NCI-H345 treated with DMSO at 0.1 percent for 48 hours (cell line): ENCODE results near the gene OTOGL.
"Not testable (repeated sequence)": the region's sequence is repeated elsewhere in the genome, so short reads cannot be mapped to it uniquely, and the experiment has no call there.

ENCODE experiments used
- DNase-seq: peaks from one replicate; lab custom pipeline; 2025; ENCODE audit not compliant: unreplicated experiment; lab: John Stamatoyannopoulos, UW

Gene OTOGL

DNA sequence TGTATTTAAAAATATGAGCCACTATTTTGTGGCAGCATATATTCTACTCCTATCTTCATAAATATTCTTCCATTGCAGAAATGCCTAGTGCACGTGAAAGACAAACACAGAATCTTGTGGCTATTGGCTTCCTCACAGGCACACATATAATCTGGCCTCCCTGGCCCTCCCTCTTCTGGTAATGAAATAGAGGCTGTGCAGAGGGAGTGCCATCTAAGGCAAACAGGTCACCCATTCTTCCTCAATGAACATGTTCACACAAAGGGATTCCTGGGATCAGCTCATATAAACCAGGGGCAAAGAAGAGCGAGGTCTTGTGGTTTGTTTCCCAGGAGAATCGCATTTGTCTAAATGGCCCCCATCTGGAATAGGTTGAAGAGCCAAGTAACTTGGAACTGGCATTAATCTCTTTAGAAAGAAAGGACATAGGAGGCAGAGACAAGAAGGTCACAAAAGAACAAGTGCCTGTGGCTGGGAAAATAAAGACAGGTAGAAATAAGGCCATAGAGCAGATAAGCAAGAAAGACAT lies 173.1 kb downstream of the OTOGL start:
- DNase-seq: no peak

GRCh38 chr12:80273144-80273543 lies 173.8 kb downstream of the OTOGL start:
- DNase-seq: no peak

DNA sequence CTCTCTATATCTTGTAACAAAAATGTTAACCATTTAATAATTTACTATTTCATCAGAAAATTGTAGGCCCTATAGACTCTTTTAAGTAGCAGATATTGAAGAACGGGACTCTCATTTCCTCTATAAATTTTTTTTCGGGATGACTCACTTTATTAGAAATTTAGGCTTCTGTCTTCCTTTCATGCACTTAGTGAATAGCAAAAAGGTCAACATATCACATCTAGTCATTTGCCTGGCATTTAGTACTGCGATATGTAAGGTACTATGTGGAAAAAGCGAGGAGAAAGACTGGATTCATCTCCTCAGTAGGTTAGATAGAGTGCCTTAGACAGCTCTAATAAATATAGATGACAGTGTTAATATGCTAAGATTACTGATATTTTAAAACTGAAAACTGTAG lies 178.4 kb downstream of the OTOGL start:
- no peak for DNase-seq

GRCh38 chr12:80282226-80282625 lies 182.9 kb downstream of the OTOGL start:
- DNase-seq: no peak

DNA sequence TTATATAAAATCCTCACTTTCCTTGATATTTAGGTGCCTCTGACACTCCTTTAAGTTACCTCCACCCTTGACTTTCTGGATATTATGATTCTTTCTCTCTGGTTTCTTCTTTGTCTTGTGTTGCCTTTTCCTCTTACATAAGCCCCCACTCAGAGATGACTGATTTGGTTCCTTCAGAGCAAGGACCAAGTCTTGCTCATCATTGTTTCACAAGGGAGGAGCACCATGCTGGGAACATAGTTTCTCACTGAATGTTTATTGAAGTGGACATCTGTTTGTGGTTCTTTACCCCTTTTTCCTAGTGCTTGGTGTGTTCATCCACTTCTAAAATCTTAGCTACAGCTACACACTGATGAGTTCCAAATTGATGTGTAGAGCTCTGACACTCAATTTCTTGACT lies 183.4 kb downstream of the OTOGL start:
- no peak for DNase-seq

DNA sequence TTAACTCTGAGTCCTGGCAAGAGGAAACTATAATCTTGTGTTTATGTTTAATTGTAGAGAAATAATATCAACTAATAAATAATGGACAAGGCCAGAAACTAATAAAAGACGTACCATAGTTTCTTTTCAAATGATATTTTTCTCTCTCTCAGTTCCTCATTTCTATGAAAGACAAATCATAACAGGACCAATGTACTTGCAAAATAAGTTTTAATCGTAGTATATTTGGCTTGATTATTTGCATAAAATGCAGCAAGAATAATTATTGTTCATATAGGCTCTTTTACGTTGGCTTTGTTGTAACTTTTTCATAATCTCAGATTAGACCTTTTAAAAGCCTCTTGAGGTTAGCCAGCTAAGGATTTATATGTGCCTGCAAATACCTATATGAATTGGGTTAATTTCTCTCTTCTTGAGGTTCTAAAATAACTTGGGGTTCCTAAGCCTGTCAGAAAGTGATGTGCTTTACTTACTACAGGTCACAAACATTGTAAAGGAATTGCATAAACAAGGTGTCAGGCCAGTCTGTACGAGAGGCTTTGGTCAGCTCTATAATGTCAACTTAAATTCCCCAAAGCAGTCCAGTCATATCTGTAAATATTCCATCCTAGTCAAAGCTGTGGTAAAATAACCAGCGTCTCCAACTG lies 191.9 kb downstream of the OTOGL start:
- no peak for DNase-seq

- no peak for DNase-seq
These were observed 194.0 kb downstream of the OTOGL start for GRCh38 chr12:80293347-80293746.

- DNase-seq: no peak
These were observed 194.4 kb downstream of the OTOGL start for GRCh38 chr12:80293759-80294158.

DNA sequence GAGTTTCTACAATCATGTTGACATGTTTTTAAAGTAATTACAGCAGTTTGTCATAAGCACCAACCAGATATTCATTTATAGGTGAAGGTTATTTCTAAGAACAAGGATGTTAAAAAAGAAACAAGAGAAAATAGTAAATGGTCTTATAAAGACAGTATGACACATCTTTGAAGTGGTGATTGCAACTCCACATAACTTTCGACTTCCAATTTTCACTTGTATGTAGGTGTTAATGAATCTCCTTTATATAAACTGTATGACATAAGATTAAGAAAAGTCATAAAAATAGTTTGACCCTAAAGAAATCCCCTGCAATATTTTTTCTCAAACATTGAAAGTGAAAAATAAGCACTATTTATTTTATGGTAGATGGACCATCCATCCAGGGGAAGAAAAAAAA lies 199.9 kb downstream of the OTOGL start:
- no peak for DNase-seq

DNA sequence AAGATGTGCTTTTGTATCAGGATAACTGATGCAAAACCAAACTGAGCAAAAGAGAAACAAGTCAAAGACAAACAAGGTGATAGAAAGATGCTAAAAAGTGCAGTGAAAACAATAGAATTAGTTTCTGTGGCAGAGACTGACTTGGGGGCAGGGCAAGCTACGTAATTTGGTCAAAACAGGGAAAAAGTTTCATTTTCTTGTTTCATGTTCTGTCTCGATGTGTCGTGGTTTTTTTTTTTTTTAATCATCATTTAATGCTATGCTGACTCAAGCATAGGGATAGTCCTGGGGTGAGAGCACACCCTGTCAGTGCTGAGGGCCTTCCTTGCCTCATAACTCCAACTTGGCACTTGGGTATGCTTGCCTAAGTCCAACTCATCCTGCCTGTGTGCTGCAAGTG lies 200.6 kb downstream of the OTOGL start:
- no peak for DNase-seq

DNA sequence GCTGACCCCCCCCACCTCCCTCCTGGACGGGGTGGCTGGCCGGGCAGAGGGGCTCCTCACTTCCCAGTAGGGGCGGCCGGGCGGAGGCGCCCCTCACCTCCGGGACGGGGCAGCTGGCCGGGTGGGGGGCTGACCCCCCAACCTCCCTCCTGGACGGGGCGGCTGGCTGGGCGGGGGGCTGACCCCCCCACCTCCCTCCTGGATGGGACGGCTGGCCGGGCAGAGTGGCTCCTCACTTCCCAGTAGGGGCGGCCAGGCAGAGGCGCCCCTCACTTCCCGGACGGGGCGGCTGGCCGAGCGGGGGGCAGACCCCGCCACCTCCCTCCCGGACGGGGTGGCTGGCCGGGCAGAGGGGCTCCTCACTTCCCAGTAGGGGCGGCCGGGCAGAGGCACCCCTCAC lies 208.1 kb downstream of the OTOGL start:
- not testable (repeated sequence) for DNase-seq

DNA sequence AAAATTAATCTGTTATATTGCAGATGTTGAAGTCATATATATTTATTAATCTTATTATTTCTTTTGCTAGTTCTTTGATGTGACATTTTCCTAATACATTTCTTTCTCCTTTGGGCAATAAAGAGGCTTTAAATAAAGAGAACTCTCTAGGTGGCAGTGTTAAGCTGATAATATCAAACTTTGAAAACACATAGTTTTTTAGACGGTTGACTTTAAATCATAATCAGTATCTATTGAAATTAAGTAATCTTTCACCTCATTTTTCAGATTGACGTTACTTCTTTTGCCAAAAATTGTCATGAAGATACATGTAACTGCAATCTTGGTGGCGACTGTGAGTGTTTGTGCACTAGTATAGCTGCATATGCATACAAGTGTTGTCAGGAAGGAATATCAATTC lies 213.9 kb downstream of the OTOGL start:
- DNase-seq: no peak

DNA sequence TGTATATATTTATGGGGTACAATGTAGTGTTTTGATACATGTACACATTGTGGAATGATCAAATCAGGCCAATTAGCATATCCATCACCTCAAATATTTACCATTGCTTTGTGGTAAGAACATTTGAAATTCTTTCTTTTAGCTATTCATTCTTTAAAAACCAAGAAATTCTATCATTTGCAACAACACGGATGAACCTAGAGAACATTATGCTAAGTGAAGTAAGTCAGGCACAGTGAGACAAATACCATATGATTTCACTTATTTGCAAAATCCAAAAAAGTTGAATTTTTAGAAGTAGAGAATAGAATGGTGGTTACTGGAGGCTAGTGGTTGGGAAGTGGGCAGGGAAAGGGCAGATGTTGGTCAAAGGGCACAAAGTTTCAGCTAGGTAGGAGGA lies 215.4 kb downstream of the OTOGL start:
- DNase-seq: no peak

DNA sequence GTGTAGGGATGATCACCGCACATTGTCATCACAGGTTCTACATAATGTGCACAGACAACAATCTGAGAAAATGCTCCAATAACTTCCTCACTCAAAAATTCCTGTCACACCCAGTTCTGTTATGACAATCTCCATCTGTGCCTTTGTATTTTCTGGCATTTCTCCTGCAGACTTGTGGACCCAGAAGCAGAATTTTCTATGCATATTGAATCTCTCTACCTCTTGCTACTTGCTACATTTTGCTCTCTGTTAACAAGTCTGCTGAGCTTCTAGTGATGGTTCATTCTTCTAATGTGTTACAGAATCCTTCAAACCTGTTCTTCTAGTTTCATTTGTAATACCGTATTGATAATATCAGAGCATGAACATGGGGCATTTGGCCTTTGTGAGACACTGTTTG lies 216.9 kb downstream of the OTOGL start:
- DNase-seq: no peak

GRCh38 chr12:80317307-80317706 lies 218.0 kb downstream of the OTOGL start:
- no peak for DNase-seq

DNA sequence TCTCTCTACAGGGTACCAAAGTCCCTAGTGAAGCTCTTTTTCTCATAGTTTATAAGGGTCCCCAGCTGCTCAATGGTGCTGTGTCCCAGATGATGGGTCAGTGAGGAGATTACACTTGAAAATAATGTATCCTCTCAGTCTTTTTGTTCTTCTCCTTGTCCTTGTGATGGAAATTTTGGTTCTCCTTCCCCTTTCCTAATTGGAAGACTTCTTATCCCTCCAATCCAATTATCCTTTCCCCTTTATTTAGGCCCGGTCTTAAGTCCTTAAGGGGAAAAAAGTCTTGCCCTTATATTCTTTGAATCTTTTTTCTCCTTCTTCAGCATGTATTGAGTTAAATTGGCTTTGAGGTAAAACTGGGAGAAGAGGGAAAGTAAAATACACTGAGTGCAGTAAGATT lies 218.6 kb downstream of the OTOGL start:
- DNase-seq: no peak

GRCh38 chr12:80320121-80320678 lies 220.9 kb downstream of the OTOGL start:
- DNase-seq: no peak

DNA sequence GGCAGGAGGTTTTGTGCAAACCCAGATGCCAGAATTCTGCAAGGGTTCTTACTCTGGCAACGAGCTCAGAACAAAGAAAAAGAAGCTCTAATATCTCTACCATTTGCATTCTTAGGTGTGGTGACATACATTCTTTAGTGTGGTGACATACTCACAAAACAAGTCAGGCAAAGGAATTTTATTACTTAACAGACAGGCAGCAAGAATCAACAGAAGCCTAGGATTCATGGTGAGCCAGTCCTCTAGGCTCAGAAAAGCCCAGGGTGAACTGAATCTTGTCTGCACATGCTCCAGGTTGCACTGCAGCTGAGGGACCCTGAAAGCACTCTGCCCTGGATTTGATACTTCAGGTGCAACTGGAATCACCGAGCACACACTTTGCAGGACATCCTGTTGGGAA lies 222.3 kb downstream of the OTOGL start:
- DNase-seq: no peak

DNA sequence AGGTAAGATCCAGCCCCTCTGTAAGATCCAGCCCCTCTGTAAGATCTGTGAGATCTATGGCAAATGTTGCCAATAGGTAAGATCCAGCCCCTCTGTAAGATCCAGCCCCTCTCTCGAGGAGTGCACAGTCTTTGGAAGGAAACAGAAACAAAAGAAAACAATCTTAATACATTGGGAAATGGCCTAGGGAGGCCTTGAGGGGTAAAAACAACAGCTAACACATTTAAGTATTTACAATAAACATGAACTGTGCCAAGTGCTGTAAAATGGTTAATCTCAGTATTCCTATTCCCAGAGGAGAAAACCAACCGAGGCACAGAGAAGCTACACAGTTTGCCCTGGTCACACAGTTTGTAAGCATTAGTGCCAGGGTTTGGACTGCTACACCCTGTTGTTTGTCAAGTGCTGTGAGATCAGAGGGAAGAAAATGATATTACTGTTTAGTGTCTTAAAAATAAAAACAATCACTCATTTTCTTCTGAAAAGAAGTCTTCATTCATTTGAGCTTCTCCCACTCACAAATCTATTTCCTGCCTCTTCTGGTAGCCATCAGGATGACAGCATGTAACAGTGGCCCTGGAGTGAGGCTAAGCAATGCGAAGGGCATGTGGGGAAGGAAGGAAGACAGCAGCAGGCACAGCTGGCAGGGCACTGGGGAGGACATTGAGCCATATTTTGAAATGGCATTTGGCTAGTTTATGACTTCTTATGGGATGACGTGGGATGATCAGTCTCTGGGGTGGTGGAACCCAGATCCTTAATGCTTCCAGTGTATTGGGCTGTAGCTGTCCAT lies 226.0 kb downstream of the OTOGL start:
- no peak for DNase-seq

- DNase-seq: no peak
These were observed 233.5 kb downstream of the OTOGL start for GRCh38 chr12:80332827-80333226.

DNA sequence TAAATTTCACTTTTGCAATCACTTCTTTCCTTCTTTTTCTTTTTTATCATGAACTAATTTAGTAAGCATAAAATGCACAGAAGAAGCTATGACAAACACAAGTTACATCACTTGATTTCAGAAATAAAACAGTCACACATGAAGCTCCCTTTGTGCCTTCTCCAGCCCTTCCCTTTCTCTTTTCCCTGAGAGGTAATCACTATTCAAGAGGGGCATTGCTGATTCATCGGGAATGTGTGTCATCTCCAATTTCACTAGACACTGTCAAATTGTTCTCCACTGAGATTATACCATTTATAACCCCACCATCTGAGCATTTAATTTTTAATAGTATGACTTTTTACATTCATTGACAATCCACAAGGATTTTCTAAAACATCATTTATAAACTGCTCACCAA lies 253.1 kb downstream of the OTOGL start:
- DNase-seq: no peak

DNA sequence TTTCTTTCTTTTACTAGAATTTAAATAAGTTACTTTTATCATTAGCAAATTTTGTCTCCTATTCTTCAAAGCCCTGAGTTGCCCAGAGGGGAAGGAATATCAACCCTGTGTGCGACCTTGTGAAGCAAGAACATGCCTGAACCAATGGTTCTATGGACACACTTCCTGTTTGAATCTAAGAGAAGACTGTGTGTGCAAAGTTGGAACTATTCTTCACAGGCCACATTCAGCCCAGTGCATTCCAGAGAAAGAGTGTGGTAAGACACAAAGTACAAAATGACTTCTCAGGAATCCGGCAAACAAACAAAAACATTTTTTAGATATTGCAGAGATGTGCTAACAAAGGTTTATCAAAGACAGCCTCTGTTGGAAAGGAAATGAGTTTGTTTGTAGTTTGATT lies 253.9 kb downstream of the OTOGL start:
- no peak for DNase-seq
